SK-N-DZ (cell line): ENCODE measurements around the gene ALG2.

ENCODE experiments used
- DNase-seq: peaks from one replicate; pipeline ENCODE4 v3.0.0-alpha.2; 2015; ENCODE audit warnings: low spot score

Gene ALG2

GRCh38 chr9:99192786-99193465, 28.8 kb downstream of the ALG2 start:
- DNase-seq, result no peak

- DNase-seq, result no peak
Observed at GRCh38 chr9:99190597-99191283, 31.0 kb downstream of the ALG2 start.

- DNase-seq, result no peak
Observed at GRCh38 chr9:99189887-99190596, 31.7 kb downstream of the ALG2 start.

- no peak for DNase-seq
Observed at GRCh38 chr9:99189186-99189585, 32.6 kb downstream of the ALG2 start.

GRCh38 chr9:99187311-99187710, 34.4 kb downstream of the ALG2 start:
- no peak for DNase-seq

- peak; percentile 52 for DNase-seq
Observed at GRCh38 chr9:99185934-99186333, 35.8 kb downstream of the ALG2 start.

- DNase-seq, result no peak
Observed at GRCh38 chr9:99185348-99185632, 36.5 kb downstream of the ALG2 start.

- DNase-seq, result peak; percentile 91
Observed at GRCh38 chr9:99184475-99185347, 37.0 kb downstream of the ALG2 start.

GRCh38 chr9:99184110-99184474, 37.6 kb downstream of the ALG2 start:
- no peak for DNase-seq

GRCh38 chr9:99183616-99184015, 38.1 kb downstream of the ALG2 start:
- no peak for DNase-seq

- DNase-seq, result no peak
Observed at GRCh38 chr9:99182356-99182755, 39.4 kb downstream of the ALG2 start.

- DNase-seq, result no peak
Observed at GRCh38 chr9:99181621-99182020, 40.1 kb downstream of the ALG2 start.

- DNase-seq, result no peak
Observed at GRCh38 chr9:99181206-99181605, 40.5 kb downstream of the ALG2 start.

- DNase-seq, result no peak
Observed at GRCh38 chr9:99180662-99181061, 41.1 kb downstream of the ALG2 start.

- no peak for DNase-seq
Observed at GRCh38 chr9:99180199-99180598, 41.5 kb downstream of the ALG2 start.

GRCh38 chr9:99178912-99179872, 42.5 kb downstream of the ALG2 start:
- DNase-seq, result no peak

- no peak for DNase-seq
Observed at GRCh38 chr9:99177576-99178366, 44.0 kb downstream of the ALG2 start.

GRCh38 chr9:99176527-99177013, 45.2 kb downstream of the ALG2 start:
- peak; percentile 92 for DNase-seq

GRCh38 chr9:99173570-99174504, 47.9 kb downstream of the ALG2 start:
- DNase-seq, result no peak
